GM23338 (cell line): Measurements from ENCODE around the gene KRTAP10-1.

ENCODE experiments used
- CREB1 ChIP-seq: fragments of 250-450 bp; sonication (Bioruptor Pico); IDR thresholded peaks from 2 replicates; pipeline ENCODE4 v1.5.0; 2020; ENCODE audit warnings: low read depth, mild to moderate bottlenecking, moderate library complexity
- CTCF ChIP-seq, 2 experiments: fragments of 200-600 bp in 1 of 2; sonication (generic) in 1 of 2; conservative IDR thresholded peaks; 2 replicates each; pipeline versions ENCODE4 v1.5.1 to v1.6.1; 2016 to 2017; ENCODE audit warnings: antibody characterized with exemption in 2 of 2, low read depth in 2 of 2, mild to moderate bottlenecking in 2 of 2, moderate library complexity in 1 of 2
- EZH2 ChIP-seq: fragments of 200-600 bp; sonication (generic); IDR thresholded peaks from one replicate; pipeline ENCODE4 v1.8.0; 2017; ENCODE audit warnings: antibody characterized with exemption, mild to moderate bottlenecking, low read depth; ENCODE audit not compliant: unreplicated experiment
- JUNB ChIP-seq: IDR thresholded peaks from one replicate; pipeline ENCODE4 v1.6.1; 2016; ENCODE audit warnings: antibody characterized with exemption; ENCODE audit not compliant: unreplicated experiment
- POLR2AphosphoS5 ChIP-seq: IDR thresholded peaks from 2 replicates; pipeline ENCODE4 v1.6.1; 2016; ENCODE audit warnings: antibody characterized with exemption, low read depth
- REST ChIP-seq: IDR thresholded peaks from one replicate; pipeline ENCODE4 v1.6.1; 2018; ENCODE audit warnings: antibody characterized with exemption; ENCODE audit not compliant: unreplicated experiment

- TF ChIP-seq POLR2AphosphoS5 (no peak), EZH2 (no peak), CTCF (conservative IDR thresholded peaks at IDR 0.05; ENCODE audit: low read depth in 2 of 2) (no peak), REST (no peak), CREB1 (CRISPR knock-in tag) (no peak), JUNB (no peak)
Observed at GRCh38 chr21:44531606-44532564, 8.1 kb downstream of the KRTAP10-1 start.
